Esophagus (tissue), 2 donors: ENCODE results near the gene DNAJC8. TPM values are rescaled to one million over a fixed set of nuclear protein-coding genes. Genes with fewer than 3 reads are reported as not detected.

Source experiments
- H3K27ac ChIP-seq, 2 donors: one replicate each; pipeline ENCODE4 v1.5.1; 2013; ENCODE audit warnings: low read depth in 2 of 2, mild to moderate bottlenecking in 2 of 2, inconsistent platforms in 1 of 2, low read length in 1 of 2, moderate library complexity in 1 of 2
- H3K27me3 ChIP-seq, 2 donors: one replicate each; pipeline ENCODE4 v1.6.1; 2013; ENCODE audit warnings: low read length in 2 of 2, control low read depth in 1 of 2, mild to moderate bottlenecking in 1 of 2; ENCODE audit not compliant: insufficient read depth in 2 of 2, control insufficient read depth in 1 of 2
- H3K36me3 ChIP-seq, 2 donors: one replicate each; pipeline ENCODE4 v1.6.1; 2013; ENCODE audit warnings: low read length in 1 of 2; ENCODE audit not compliant: control insufficient read depth in 2 of 2, insufficient read depth in 2 of 2
- H3K4me1 ChIP-seq, 2 donors: one replicate each; pipeline ENCODE4 v1.6.1; 2013; ENCODE audit warnings: low read length in 1 of 2; ENCODE audit not compliant: control insufficient read depth in 2 of 2, insufficient read depth in 2 of 2
- H3K4me3 ChIP-seq, 2 donors: one replicate each; pipeline ENCODE4 v1.5.1; 2013; ENCODE audit warnings: low read length in 2 of 2, mild to moderate bottlenecking in 2 of 2, low read depth in 1 of 2, moderate library complexity in 1 of 2
- H3K9me3 ChIP-seq, 2 donors: one replicate each; pipeline ENCODE4 v1.6.1; 2013; ENCODE audit warnings: mild to moderate bottlenecking in 2 of 2, low read depth in 1 of 2, low read length in 1 of 2, moderate library complexity in 1 of 2; ENCODE audit not compliant: control insufficient read depth in 2 of 2, insufficient read depth in 1 of 2
- WGBS, 2 donors: extraction: QIAGEN DNeasy Blood & Tissue Kit; methylation state at CpG; one replicate each; pipeline ENCODE4 v1.1.7; 2013; 5-methylcytosine and 5-hydroxymethylcytosine counted together
- polyA plus RNA-seq, 2 donors: library from polyadenylated mRNA; stranded (reverse); fragments of 200-250 nt; gene quantifications; one replicate each; pipeline ENCODE4 v1.2.3, GENCODE V29; 2013
- donor health status: healthy with polysubstance abuse.
- donor health status: Bipolar disorder and iron deficiency.

DNAJC8 gene
- 10 to 100 TPM; 39.8 to 57.4 TPM for polyA plus RNA-seq

GRCh38 chr1:28232558-28233263 lies at the start of gene DNAJC8:
TSS of gene DNAJC8 (minus strand) at chr1:28233029. CDS start at chr1:28232998, 31 bp downstream.
- Histone ChIP-seq H3K27me3 (no peaks in the 10 kb centered on the region), H3K9me3 (no peaks in the 10 kb centered on the region), H3K36me3 (peaks cover 0 to under 1% of the 10 kb centered on the region in 2 donors), H3K4me1 (peaks cover 0 to 7% of the 10 kb centered on the region in 2 donors), H3K27ac (peak within 1 kb of the TSS; percentile 58 to 88), H3K4me3 (peak within 1 kb of the TSS; percentile 86 to 96)
- 0 to 1% methylated on average over 40 of the region's 40 CpGs for WGBS, 2 donors

GRCh38 chr1:28281608-28282425 lies 49.0 kb upstream of the DNAJC8 start:
- H3K4me1 ChIP-seq: no peaks in the 10 kb centered on the region
- 80 to 90% methylated on average over 14 of the region's 14 CpGs for WGBS, 2 donors
- H3K27me3 ChIP-seq: no peaks in the 10 kb centered on the region
- peaks cover 17 to 32% of the 10 kb centered on the region in 2 donors for H3K36me3 ChIP-seq
- peaks cover 0 to 2% of the 10 kb centered on the region in 2 donors for H3K9me3 ChIP-seq
- no peak overlapping the region for H3K27ac ChIP-seq
- H3K4me3 ChIP-seq: no peak overlapping the region

GRCh38 chr1:28280977-28281381 lies 48.1 kb upstream of the DNAJC8 start:
- no peaks in the 10 kb centered on the region for H3K27me3 ChIP-seq
- peaks cover 0 to 2% of the 10 kb centered on the region in 2 donors for H3K9me3 ChIP-seq
- H3K27ac ChIP-seq: no peak overlapping the region
- WGBS, 2 donors: 70 to 77% methylated on average over 5 of the region's 5 CpGs
- no peaks in the 10 kb centered on the region for H3K4me1 ChIP-seq
- no peak overlapping the region for H3K4me3 ChIP-seq
- peaks cover 17 to 32% of the 10 kb centered on the region in 2 donors for H3K36me3 ChIP-seq

- Histone ChIP-seq H3K9me3 (peaks cover 0 to 2% of the 10 kb centered on the region in 2 donors), H3K27me3 (no peaks in the 10 kb centered on the region), H3K4me1 (no peaks in the 10 kb centered on the region), H3K36me3 (peaks cover 17 to 32% of the 10 kb centered on the region in 2 donors), H3K27ac (no peak overlapping the region), H3K4me3 (no peak overlapping the region)
- 91 to 92% methylated on average over 8 of the region's 8 CpGs for WGBS, 2 donors
Observed at GRCh38 chr1:28280501-28280900, 47.7 kb upstream of the DNAJC8 start.

- Histone ChIP-seq H3K36me3 (peaks cover 19 to 34% of the 10 kb centered on the region in 2 donors), H3K4me3 (no peak overlapping the region), H3K4me1 (no peaks in the 10 kb centered on the region), H3K27ac (no peak overlapping the region), H3K9me3 (peaks cover 0 to 2% of the 10 kb centered on the region in 2 donors), H3K27me3 (no peaks in the 10 kb centered on the region)
- WGBS, 2 donors: 93 to 94% methylated on average over 7 of the region's 7 CpGs
Observed at GRCh38 chr1:28279721-28280120, 46.9 kb upstream of the DNAJC8 start.

GRCh38 chr1:28278763-28279162 lies 45.9 kb upstream of the DNAJC8 start:
- Histone ChIP-seq H3K27me3 (no peaks in the 10 kb centered on the region), H3K36me3 (peaks cover 24 to 41% of the 10 kb centered on the region in 2 donors), H3K9me3 (peaks cover 0 to 2% of the 10 kb centered on the region in 2 donors), H3K4me1 (no peaks in the 10 kb centered on the region), H3K27ac (no peak overlapping the region), H3K4me3 (no peak overlapping the region)
- 96 to 98% methylated on average over 5 of the region's 5 CpGs for WGBS, 2 donors

GRCh38 chr1:28273216-28273860 lies 40.5 kb upstream of the DNAJC8 start:
- Histone ChIP-seq H3K36me3 (peaks cover 9 to 33% of the 10 kb centered on the region in 2 donors), H3K9me3 (no peaks in the 10 kb centered on the region), H3K4me1 (no peaks in the 10 kb centered on the region), H3K27ac (no peak overlapping the region), H3K27me3 (no peaks in the 10 kb centered on the region), H3K4me3 (no peak overlapping the region)
- 85 to 87% methylated on average over 17 of the region's 17 CpGs for WGBS, 2 donors

- H3K9me3 ChIP-seq: no peaks in the 10 kb centered on the region
- no peak overlapping the region for H3K27ac ChIP-seq
- H3K36me3 ChIP-seq: peaks cover 9 to 29% of the 10 kb centered on the region in 2 donors
- H3K4me1 ChIP-seq: no peaks in the 10 kb centered on the region
- no peak overlapping the region for H3K4me3 ChIP-seq
- no peaks in the 10 kb centered on the region for H3K27me3 ChIP-seq
- WGBS, 2 donors: 94% methylated on average over 20 of the region's 20 CpGs
Observed at GRCh38 chr1:28272215-28272852, 39.5 kb upstream of the DNAJC8 start.

- 58 to 65% methylated on average over 2 of the region's 2 CpGs for WGBS, 2 donors
- no peak overlapping the region for H3K4me3 ChIP-seq
- no peaks in the 10 kb centered on the region for H3K27me3 ChIP-seq
- H3K4me1 ChIP-seq: no peaks in the 10 kb centered on the region
- no peak overlapping the region for H3K27ac ChIP-seq
- H3K36me3 ChIP-seq: peaks cover 6 to 22% of the 10 kb centered on the region in 2 donors
- no peaks in the 10 kb centered on the region for H3K9me3 ChIP-seq
Observed at GRCh38 chr1:28269529-28269928, 36.7 kb upstream of the DNAJC8 start.
